HG03060 (cell line): ENCODE results near the gene SPDYE1.
"Not testable (repeated sequence)": the region's sequence is repeated elsewhere in the genome, so short reads cannot be mapped to it uniquely, and the experiment has no call there.

Source experiments
- ATAC-seq: cut with Tn5 transposase; IDR thresholded peaks from one replicate; pipeline ENCODE4 v1.9.1; 2021; ENCODE audit warnings: low read depth, moderate number of reproducible peaks; ENCODE audit not compliant: unreplicated experiment

Gene SPDYE1, protein sequence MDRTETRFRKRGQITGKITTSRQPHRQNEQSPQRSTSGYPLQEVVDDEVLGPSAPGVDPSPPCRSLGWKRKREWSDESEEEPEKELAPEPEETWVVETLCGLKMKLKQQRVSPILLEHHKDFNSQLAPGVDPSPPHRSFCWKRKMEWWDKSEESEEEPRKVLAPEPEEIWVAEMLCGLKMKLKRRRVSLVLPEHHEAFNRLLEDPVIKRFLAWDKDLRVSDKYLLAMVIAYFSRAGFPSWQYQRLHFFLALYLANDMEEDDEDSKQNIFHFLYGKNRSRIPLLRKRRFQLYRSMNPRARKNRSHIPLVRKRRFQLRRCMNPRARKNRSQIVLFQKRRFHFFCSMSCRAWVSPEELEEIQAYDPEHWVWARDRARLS

DNA sequence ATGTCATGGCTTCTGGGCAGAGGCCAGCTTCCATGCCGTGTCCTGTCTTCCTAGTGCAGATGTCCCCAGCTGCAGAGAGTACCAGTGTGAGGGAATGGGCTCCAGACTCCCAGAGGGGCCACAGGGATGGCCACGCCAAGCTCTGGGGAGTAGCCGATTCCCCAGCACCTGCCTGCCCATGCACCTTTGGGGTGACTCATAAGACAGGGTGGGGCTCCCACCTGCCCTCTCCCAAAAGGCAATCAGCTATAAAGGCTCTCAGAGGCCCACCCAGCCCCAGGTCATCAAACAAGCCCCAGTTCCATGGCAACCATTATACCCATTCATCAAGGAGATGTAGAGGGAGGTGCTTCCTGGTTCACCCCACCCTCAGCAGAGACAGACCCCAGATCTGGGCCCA is at the start of gene SPDYE1:
Gene SPDYE1, plus strand, starts transcription at position 366 of the 400 bp plus-strand sequence. CDS start 2,053 bp downstream, outside the sequence.
- not testable (repeated sequence) for ATAC-seq

DNA sequence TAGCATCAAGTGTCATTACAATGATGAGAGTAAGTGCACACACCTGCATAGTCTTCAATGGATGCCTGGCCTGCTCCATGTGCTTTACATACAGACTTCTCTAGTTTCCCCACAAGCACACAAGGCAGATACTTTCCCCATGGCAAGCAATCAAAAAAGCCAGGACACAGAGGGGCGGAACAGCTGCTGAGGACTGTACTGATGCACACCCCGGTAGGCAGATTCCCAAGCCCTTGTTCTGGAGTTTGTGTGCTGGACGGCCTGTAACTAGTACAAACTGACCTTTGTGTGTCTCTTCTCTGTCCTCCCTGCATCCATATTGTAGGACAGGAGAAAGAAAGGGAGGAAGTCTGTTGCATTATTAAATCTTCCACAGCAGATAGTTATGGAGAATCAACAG is 45.7 kb upstream of the SPDYE1 start:
- no peak for ATAC-seq

DNA sequence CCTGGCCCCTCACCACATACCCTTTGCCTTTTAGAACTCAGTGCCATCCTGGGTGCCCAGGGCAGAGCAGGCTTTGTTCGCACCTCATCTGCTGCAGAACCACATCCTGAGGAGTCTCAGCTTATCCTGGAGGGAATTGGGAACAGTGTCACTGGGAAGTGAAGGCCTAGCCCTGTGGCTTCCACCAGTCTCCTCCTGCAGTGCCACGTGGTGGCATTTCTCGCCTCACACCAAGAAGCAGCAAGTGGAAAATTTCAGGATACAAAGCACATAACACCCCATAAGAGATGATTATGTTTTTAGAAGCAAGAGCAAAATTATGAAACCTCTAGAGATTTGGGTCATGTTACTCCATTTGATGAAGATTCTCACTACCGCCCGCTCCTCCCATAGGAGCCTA is 44.6 kb upstream of the SPDYE1 start:
- ATAC-seq = no peak

DNA sequence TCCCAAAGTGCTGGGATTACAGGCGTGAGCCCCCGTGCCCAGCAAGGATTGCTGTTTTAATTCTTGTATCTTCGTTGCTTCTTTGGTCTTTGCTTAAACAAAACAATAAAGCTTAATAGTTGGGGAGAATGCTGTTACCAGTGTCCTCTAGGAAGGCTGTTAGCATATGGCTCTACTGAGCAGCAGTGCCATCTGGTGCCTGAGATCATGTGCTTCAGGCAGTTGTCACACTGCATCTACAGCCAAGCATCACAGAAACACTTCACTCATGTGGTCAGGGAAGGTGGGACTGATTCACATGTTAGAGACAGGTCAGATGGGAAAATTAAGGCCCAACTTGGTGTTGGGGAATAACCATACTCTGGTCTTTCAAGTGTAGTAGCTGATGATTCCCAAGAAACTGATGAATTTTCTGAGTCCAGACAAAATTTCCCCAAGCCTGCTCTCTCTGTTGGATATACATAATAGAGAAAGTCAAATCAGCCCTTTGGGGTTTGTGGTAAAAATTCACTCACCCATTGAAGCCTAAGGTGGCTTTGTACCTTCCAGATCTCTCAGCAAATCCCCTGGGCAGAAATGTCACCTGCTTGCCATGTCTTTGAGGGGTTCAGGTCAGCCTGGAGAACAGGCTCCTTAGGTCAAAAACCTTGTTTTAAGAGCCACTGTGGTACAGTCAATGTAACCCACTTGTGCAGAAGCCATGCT is 43.0 kb upstream of the SPDYE1 start:
- no peak for ATAC-seq

DNA sequence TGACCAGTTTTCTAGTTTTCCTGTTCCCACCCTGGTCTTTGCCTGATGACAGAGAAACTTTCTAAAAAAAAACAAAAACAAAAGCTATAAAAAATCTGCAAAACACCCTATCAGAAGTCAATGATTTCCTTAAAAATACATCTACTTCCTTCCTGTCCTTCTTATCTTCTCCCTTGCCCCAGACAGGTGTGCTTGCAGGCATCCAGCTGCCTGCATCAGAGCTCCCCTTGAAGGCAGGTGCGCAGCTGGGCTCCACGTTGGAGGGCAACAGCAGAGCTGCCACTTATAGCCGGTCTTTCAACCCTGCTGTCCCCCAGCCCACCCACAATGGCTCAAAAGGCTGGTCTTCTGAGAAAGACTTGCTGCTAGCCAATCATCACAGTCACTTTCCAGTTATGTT is 41.7 kb upstream of the SPDYE1 start:
- no peak for ATAC-seq

DNA sequence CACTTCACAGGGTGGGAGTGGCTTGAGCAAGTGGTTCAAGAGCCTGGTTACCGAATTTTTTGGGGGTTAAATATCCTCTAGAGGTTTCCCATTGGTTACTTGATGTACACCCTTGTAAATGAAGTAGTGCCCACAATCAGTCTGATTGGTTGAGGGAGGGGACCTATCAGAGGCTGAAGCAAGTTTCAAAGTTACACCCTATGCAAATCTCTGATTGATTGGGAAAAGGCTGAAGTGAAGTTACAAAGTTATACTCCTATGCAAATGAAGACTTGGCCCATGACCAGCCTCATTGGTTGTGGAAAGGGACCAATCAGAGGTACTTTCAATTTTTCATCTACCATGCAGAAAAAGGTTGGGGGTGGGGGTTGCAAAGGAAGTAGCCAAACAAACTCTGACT is 36.8 kb upstream of the SPDYE1 start:
- ATAC-seq = no peak

DNA sequence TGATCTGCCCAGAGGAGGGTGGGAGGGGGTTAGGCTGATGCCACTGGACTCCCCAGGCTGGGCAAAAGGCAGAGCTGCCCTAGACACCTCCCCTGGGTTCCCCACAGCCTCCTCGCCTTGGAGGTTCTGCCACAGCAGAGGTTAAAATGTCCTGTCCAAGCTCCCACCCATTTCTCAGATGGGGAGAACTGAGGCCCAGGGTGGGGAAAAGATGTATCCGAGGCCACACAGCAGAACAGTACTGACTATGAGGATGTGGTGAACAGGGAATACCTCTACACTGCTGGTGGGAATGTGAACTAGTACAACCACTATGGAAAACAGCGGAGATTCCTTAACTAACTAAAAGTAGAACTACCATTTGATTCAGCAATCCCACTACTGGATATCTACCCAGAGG is 31.3 kb upstream of the SPDYE1 start:
- ATAC-seq = not testable (repeated sequence)

DNA sequence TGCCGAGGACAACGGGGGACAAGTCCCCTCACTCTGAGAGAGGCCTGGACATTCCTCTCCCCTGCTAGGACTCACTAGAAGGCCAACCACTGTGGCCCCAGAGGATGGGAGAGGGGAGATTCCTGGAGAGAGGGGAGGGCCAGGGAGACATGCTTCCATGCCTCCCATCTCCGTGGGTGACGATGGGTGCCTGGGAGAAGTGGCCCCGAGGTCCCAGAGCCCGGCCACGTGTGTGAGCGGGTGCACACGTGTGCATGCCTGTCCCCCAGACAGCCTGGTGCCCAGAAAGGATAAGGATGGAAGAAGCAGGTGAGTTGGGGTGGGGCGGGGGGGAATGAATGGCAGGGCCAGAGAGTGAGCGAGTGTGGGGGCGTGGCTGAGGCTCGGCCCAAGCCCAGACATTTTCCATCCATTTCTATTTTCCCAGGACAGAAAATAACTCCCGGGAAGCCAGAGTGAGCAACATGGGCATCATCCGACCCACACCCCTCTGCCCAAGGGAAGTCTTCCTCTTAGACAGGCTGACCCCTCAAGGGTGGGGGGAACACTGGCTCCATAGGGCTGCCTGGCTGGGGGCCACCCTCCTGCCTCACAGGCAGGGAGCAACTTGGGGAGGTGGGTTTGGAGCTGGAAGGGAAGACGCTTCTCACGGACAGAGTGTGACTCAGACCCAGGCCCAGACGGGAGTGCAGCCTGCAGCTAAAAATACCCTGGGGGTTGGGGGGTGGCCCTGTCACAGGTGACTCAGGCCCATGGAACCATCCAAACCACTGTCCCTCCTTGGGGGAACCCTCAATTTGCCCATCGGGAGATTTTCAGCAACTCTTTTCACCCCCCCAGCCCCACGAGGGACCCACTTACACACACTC is 29.3 kb upstream of the SPDYE1 start:
- ATAC-seq = not testable (repeated sequence)

DNA sequence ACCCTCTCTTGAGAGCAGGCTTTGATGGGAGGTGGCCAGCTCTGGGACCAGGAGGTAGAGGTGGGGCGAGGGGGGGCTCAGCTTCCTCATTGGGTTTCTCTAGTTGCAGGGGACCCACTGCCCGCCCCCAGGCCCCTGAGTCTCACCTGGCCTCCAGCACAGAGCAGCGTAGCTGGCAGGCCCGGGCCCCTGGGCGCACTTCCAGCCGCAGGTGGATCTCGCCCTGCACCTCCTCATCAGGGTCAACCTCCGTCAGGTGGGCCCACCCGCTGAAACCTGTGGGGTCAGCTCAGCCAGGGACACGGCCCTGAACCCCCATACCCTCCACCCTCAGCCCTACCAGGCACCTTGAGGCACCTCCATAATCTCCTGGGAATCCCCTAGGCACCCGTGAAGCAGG is 28.1 kb upstream of the SPDYE1 start:
- ATAC-seq = not testable (repeated sequence)

DNA sequence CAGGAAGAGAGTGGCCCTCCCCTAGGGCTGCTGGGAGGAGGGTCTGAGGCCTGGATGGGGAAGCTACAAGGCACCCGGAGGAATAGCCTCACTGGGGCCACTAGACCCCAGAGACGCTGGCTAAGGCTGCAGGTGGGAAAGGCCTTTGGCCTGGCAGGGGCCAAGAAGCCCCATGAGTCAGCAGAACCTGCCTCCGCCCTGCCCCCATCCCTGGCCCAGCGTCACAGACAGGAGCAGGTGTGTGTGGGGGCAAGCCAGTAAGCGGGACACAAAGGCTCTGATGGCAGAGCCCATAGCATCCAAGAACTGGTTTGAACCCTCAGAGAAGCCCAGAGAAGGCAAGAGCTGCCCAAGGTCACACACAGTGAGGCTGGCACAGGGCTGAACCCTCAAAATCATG is 27.0 kb upstream of the SPDYE1 start:
- not testable (repeated sequence) for ATAC-seq

DNA sequence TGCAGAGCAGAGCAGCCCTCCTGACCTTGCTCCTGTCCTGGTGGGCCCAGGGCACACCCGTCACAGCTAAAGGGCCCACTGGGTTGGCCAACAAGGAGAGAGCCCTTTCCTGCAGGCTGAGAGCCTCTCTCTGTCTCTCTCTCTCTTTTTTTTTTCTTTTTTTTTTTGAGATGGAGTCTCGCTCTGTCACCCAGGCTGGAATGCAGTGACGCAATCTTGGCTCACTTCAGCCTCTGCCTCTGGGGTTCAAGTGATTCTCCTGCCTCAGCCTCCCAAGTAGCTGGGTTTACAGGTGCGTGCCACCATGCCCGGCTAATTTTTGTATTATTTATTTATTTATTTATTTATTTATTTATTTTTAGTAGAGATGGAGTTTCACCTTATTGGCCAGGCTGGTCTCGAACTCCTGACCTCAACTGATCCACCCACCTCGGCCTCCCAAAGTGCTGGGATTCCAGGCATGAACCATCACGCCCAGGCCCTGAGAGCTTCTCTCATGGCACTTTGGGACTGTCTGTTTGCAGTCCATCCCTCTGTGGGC is 23.6 kb upstream of the SPDYE1 start:
- ATAC-seq = not testable (repeated sequence)

DNA sequence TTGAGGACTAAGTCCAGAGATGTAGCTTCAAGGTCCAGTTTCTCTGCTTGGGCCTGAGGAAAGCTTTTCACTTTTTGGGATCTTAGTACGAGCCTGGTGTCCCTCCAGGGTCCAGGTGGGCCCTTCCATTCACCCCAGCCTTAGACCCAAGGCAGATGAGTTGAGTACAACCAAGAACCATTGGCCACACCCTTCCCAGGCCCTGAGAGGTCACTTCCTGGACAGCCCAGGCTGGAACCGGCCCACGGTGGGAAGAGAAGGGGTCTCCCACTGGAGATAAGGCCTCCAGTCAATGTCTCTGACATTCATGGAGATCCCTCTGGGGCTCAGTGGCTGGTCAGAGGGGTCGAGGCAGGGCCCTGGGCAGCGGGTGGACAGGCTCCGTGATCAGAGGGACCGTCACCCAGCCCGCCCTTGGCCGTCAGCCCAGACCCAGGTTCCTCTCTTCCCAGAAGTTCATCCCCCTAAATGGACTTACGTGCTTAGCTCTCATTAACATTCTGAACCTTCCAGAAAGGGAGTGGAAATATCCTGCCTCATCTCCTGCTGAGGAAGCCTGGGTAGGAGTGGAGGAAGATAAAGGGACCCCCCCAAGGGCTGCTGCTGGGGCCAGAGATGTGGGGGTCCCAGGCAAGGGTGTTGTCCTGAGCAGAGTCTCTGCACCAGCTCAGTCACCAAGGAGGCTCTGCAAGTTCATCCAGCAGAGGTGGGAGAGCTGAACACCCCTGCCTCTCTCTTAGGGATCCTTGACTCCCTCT is 22.8 kb upstream of the SPDYE1 start:
- not testable (repeated sequence) for ATAC-seq

DNA sequence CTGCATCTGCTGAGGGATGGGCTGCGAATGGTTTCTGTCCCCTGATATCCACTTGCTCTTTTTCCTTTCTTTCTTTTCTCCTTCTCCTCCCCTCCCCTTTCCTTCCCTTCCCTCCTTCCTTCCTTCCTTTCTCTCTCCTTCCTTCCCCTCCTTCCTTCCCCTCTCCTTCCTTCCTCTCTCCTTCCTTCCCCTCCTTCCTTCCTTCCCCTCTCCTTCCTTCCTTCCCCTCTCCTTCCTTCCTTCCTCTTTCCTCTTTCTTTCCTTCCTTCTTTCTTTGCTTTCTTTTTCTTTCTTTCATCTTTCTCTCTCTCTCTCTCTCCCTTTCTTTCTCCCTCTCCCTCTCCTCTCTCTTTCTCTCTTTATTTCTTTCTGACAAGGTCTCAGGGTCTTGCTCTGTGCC is 20.2 kb upstream of the SPDYE1 start:
- ATAC-seq = no peak

DNA sequence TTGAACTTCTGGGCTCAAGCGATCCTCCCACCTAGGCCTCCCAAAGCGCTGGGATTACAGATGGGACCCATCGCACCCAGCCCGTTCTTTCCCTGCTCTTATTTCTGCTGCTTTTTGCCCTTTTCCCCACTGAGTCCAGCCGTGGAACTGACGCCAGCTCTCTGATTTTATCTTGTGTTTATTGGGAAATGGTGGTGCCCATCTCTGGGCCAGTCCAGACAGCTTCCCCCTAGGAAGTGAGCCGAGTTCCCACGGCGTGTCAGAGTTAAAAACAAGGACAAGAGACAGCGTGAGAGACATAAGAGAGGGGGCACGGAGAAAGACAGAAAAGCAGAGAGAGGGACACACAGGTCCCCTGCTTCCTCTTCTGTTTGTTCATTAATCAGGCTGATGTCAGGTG is 19.6 kb upstream of the SPDYE1 start:
- not testable (repeated sequence) for ATAC-seq

DNA sequence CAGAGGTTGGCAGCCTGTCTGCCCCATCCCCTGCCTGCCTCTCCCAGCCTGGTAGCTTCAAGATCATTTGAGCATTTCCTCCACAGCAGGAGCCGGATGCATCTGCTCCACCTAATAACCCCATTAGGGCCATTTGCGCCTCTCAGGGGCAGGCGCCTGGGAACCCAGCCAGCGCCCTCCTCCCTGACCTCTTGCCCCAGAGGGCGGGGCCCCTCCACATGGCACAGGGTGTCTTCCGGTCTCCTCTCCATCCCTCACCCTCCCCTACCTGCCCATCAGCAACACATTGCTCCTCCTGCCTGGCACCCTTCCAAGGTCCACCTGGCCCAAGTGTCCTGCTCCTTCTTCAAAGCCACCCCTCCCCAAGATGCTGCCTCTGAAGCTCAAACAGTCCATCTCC is 14.8 kb upstream of the SPDYE1 start:
- not testable (repeated sequence) for ATAC-seq

DNA sequence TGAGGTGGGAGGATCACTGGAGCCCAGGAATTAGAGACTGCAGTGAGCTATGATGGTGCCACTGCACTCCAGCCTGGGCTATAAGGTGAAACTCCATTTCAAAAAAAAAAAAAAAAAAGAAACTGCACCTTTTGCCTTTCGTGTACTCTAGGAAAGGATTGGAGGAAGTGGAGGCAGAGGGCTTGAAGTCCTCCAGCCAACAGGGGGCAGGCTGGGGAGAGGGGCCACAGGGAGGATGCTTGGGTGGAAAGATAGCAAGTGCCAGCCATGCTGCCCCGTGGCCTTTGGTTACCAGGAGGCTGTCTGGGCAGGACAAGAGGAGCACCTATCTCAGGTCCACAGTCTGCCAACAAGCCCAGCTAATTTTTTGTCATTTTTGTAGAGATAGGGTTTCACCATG is 14.0 kb upstream of the SPDYE1 start:
- not testable (repeated sequence) for ATAC-seq

DNA sequence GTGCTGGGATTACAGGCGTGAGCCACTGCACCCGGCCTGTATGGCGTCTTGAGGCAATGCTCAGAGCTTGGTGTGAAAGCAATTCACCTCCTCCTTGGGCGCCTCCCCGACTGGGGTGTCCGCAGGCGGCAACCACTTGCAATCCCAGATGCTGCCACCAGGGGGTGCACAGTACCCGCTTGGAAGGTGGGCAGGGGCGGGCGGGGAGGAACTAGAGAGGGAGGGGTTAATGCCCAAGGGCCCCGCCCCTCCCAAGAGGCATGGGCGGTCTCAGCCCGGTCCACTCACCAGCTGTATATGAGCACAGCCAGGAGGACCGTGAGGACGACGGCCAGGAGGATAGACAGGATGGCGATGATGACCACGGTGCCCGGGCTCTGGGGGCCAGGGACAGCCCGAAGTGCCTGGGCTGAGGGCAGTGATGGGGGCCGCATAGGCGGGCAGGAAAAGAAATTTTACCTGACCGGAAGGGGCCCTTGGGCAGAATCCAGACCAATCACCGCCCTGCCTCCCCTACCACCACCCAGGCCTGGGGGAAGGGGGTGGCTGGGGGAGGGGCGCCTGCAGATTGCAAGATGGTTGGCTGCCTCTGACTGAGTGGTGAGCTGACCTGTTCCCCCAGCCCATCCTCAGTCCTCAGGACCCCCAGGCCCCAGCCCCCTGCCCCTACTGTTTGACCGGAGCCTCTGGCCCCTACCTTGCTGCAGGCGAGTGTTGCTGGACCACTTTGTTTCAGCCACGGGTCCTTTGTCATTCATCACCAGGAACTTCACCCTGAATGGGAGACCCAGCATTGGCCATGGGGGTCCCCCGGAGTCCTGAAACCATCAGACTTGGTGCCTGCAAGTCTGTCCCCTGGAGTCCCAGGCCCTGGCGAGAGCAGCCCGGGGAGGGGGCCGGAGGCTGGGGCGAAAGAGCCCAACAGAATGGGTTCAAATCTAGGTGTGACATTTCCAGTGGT is 11.5 kb upstream of the SPDYE1 start:
- ATAC-seq = not testable (repeated sequence)

DNA sequence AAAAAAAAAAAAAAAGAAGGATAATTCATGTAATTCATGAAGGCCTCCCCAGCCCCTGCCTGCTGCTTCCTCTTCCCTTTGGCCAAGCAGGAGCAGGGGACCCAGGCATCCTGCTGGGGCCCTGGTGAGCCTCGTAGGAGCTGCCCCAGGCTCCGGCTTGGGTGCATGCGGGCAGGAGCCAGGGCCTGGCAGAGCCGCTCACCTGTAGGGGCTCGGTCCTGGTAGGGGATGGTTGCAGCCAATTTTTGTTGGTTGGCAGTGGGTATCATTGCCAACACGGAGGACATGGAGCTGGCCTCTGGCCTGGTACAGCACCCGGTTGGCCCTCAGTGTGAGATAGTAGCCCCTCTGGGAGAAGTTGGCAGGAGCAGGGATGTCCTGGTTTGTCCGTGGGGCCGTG is 10.2 kb upstream of the SPDYE1 start:
- not testable (repeated sequence) for ATAC-seq
